Measurements from ENCODE around the gene CERS6.

Gene CERS6

GRCh38 chr2:168722592-168722991 is 266.5 kb downstream of the CERS6 start:
- no peak for DNase-seq (ENCODE audit: low read depth in 4 of 4, low spot score in 1 of 4)

GRCh38 chr2:168723275-168723899 is 267.3 kb downstream of the CERS6 start:
- no peak for DNase-seq (ENCODE audit: low read depth in 4 of 4, low spot score in 1 of 4)

GRCh38 chr2:168726375-168726774 is 270.3 kb downstream of the CERS6 start:
- DNase-seq (ENCODE audit: low read depth in 4 of 4, low spot score in 1 of 4), result no peak

GRCh38 chr2:168727904-168728470 is 271.9 kb downstream of the CERS6 start:
- no peak for DNase-seq (ENCODE audit: low read depth in 4 of 4, low spot score in 1 of 4)

- no peak for DNase-seq (ENCODE audit: low read depth in 4 of 4, low spot score in 1 of 4)
Measured at GRCh38 chr2:168729455-168729854, 273.4 kb downstream of the CERS6 start.

- no peak for DNase-seq (ENCODE audit: low read depth in 4 of 4, low spot score in 1 of 4)
Measured at GRCh38 chr2:168730344-168730743, 274.3 kb downstream of the CERS6 start.

GRCh38 chr2:168731002-168731401 is 274.9 kb downstream of the CERS6 start:
- DNase-seq (ENCODE audit: low read depth in 4 of 4, low spot score in 1 of 4), result no peak

- no peak for DNase-seq (ENCODE audit: low read depth in 4 of 4, low spot score in 1 of 4)
Measured at GRCh38 chr2:168731616-168732015, 275.5 kb downstream of the CERS6 start.

- DNase-seq (ENCODE audit: low read depth in 4 of 4, low spot score in 1 of 4), result no peak
Measured at GRCh38 chr2:168732100-168732499, 276.0 kb downstream of the CERS6 start.

- DNase-seq (ENCODE audit: low read depth in 4 of 4, low spot score in 1 of 4), result no peak
Measured at GRCh38 chr2:168732506-168732905, 276.4 kb downstream of the CERS6 start.

GRCh38 chr2:168734199-168734760 is 278.2 kb downstream of the CERS6 start:
- no peak for DNase-seq (ENCODE audit: low read depth in 4 of 4, low spot score in 1 of 4)

- no peak for DNase-seq (ENCODE audit: low read depth in 4 of 4, low spot score in 1 of 4)
Measured at GRCh38 chr2:168736649-168737445, 280.8 kb downstream of the CERS6 start.

GRCh38 chr2:168738062-168738461 is 282.0 kb downstream of the CERS6 start:
- no peak for DNase-seq (ENCODE audit: low read depth in 4 of 4, low spot score in 1 of 4)

GRCh38 chr2:168740360-168740759 is 284.3 kb downstream of the CERS6 start:
- DNase-seq (ENCODE audit: low read depth in 4 of 4, low spot score in 1 of 4), result no peak

GRCh38 chr2:168740788-168741187 is 284.7 kb downstream of the CERS6 start:
- DNase-seq (ENCODE audit: low read depth in 4 of 4, low spot score in 1 of 4), result no peak

- no peak for DNase-seq (ENCODE audit: low read depth in 4 of 4, low spot score in 1 of 4)
Measured at GRCh38 chr2:168742258-168742932, 286.3 kb downstream of the CERS6 start.

GRCh38 chr2:168744844-168745243 is 288.8 kb downstream of the CERS6 start:
- no peak for DNase-seq (ENCODE audit: low read depth in 4 of 4, low spot score in 1 of 4)

- no peak for DNase-seq (ENCODE audit: low read depth in 4 of 4, low spot score in 1 of 4)
Measured at GRCh38 chr2:168748461-168748860, 292.4 kb downstream of the CERS6 start.

- DNase-seq (ENCODE audit: low read depth in 4 of 4, low spot score in 1 of 4), result no peak
Measured at GRCh38 chr2:168749297-168749696, 293.2 kb downstream of the CERS6 start.

- DNase-seq (ENCODE audit: low read depth in 4 of 4, low spot score in 1 of 4), result peak in 1 of 4 experiments; percentile 1
Measured at GRCh38 chr2:168751104-168751740, 295.1 kb downstream of the CERS6 start.

- DNase-seq (ENCODE audit: low read depth in 4 of 4, low spot score in 1 of 4), result no peak
Measured at GRCh38 chr2:168752361-168752760, 296.3 kb downstream of the CERS6 start.

Data from stimulated activated CD4-positive, alpha-beta T cell treated with anti-CD3 and anti-CD28 coated beads, Interleukin-1b, Interleukin-23, amount 100 ng/mL, for 24 hours (primary cell).